GM21786 (cell line): ENCODE measurements around the gene BCAP31.
"Not testable (repeated sequence)": the region's sequence is repeated elsewhere in the genome, so short reads cannot be mapped to it uniquely, and the experiment has no call there.

ENCODE experiments used
- ATAC-seq: cut with Tn5 transposase; IDR thresholded peaks from one replicate; pipeline ENCODE4 v1.9.1; 2021; ENCODE audit not compliant: unreplicated experiment

BCAP31 gene

DNA sequence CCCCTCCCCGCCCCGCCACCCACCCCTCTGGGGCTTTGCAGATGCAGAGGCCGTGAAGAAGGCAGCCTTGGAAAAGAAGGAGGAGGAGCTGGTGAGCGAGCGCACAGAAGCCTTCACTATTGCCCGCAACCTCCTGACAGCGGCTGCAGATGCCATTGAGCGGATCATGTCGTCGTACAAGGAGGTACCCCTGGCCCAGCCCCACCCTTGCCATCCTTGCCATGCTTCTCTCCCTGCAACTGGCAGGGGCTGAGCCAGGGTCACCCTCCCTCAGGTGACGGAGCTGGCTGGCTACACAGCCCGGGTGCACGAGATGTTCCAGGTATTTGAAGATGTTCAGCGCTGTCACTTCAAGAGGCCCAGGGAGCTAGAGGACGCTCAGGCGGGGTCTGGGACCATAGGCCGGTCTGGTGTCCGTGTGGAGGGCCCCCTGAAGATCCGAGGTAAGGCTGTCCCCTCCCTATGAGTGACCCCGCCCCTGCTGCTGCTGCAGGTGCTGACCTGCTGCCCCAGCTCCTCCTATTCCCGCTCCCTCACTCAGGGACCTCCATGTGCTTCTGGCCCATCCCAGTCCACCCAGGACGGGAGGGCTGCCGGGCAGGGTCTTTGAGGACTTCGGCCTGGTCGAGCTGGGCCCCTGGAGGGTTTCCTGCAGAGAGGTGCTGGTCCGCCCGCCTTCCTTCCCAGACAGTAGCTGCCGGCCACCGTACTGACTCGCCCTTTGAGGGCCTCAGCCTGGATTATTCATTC, 12.1 kb upstream of the BCAP31 start:
- ATAC-seq, result no peak

DNA sequence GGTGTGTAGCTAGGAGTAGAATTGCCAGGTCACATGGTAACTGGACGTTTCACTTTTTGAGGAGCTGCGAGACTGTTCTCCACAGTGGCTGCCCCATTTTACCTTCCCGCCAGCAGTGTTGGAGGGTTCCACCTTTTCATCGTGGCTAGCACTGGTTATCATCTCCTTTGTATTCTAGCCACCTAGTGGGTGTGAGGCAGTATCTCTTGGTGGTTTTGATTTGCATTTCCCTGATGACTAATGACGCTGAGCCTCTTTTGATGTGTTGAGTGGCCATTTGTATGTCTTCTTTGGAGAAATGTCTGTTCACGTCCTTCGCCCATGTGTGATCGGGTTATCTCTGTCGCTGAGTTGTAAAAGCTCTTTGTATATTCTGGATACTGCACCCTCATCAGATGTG, 11.1 kb upstream of the BCAP31 start:
- ATAC-seq, result no peak

DNA sequence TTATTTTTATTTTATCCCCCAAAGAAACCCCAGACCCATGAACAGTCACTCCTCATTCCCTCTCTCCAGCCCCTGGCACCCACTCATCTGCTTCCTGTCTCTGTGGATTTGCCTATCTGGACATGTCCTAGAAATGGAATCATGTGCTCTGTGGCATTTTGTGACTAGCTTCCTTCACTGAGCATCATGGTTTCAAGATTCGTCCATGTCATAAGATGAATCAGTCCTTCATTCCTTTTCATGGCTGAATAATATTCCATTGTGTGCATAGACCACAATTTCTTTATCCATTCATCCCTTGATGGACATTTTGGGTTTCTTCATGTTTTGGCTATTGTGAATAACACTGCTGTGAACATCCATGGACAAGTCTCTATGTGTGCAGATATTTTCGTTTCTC, 10.7 kb upstream of the BCAP31 start:
- no peak for ATAC-seq

DNA sequence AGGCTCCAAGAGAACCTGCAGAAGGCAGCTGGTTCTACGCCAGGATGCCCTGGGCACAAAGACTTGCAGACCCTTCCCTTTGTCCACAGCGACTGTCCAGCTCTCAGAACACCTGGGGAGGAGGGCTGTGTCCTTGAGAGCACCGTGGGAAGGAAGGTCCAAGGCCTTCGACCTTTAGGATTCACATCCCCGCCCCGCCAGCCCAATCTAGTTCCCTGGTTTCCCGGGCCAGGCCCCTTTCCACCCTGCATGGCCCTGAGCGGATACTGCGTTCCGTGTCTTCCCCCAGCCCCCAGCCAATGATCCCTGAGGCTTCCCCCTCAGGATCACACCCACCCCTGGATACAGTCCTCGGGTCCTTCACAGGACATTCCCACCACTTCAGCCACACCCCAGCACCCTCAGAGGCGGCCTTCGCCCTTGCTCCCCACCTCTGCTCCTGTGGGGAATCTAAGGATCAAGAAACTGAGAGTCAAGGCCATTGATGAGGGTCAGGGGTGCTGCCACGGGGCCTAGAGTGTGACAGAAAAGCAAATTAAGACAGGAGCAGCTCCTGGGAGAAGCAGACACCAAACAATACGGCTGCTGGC, 9.6 kb upstream of the BCAP31 start:
- no peak for ATAC-seq

DNA sequence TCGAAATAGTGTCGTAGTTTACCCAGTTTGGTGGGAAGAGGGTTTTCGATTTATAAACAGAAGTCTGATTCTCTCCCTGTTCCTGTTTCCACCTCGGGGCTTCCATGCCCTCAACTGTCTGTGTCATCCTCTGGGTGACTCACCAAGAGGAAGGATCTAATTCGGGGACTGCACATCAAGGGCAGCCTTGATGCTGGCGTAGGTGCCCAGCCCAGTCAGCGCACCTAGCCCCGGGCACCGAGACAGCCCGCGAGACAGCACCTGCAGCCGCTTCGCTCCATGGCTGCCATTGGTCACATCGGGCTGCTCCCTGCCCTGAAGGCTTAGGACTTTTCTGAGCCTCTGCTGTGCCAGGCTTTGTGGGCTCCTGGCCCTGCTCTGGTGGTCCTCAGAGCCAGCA, 8.2 kb upstream of the BCAP31 start:
- no peak for ATAC-seq

DNA sequence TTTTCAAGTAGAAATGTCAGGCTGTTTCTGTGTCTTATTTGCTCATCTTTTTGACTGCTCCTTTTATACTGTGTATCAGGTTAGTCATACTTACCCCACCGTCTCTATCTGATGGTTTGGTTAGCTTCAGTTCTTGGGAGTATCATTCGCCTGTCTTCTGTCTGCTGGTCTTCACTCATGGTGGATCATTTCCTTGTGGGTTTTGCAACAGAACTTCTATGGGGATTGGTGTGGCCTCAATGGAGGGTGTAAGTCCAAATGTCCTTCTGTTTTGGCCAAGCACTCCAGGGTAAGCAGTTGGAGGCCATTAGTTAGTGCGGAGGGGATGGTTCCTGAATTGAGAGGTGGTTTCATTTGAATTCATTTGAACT, 7.6 kb upstream of the BCAP31 start:
- ATAC-seq, result no peak

DNA sequence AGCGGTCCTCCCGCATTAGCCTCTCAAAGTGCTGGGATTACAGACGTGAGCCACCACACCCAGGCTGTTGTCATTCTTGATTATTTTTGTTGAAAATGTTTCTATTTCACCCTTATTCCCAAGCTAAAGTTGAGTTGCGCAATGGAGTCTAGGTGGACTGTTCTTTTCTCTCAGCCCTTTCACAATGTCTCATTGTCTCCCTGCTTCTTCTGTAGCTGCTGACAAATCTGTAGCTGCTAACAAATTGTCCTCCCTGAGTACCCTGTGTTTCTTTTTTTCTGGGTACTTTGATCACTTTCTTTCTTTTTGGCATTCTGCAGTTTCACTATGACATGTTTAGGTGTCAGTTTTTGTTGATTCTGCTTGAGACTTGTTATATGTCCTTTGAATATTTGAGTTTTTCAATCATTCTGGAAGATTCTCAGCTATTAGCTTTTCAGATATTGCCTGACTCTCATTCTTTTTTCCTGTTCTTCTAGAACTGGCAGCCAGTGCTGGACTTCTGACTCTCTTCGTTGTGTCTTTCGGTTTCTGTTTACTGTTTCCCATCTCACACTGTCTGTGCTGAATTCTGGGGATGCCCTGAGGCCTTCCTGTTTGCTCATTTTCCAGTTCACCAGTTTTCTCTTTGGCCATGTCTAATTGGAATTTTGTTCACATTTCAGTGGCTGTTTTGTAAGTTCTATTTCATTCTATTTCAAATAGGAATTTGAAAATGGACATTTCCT, 7.1 kb upstream of the BCAP31 start:
- ATAC-seq, result no peak

DNA sequence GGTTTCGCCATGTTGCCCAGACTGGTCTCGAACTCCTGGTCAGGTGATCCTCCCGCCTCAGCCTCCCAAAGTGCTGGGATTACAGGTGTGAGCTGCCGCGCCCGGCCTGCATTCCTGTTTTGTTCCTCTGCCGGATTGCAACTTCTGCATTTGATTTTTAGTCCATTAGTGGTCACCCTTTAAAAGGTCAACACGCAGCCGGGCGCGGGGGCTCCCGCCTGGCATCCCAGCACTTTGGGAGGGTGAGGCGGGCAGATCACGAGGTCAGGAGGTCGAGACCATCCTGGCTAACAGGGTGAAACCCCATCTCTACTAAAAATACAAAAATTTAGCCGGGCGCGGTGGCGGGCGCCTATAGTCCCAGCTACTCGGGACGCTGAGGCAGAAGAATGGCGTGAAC, 5.9 kb upstream of the BCAP31 start:
- ATAC-seq, result not testable (repeated sequence)

DNA sequence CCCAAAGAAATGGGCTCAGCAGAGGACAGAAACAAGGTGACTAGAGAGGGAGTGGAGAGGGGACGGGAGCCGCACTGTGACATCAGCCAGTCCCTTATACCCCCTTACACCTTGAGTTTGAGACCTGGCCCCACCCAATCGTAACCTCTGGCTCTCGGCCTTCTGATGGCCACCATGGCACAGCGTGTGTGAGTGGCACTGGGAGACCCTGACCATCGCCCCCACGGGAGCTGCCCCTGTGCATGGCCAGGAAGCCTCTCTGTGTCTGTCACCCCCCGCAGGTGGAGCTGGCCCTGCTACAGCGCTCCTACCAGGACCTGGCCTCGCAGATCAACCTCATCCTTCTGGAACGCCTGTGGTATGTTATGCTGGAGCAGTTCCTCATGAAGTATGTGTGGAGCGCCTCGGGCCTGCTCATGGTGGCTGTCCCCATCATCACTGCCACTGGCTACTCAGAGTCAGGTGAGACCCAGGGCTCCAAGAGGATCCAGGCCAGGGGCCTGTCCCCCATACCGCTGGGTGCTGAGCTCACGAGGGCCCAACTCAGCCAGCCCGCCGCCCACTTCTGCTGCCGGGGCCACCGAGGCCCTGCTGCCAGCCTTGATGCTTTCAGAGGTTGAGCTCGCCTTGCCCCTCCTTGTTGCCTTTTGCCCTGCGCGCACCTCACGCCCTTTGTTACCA, 4.9 kb upstream of the BCAP31 start:
- no peak for ATAC-seq

DNA sequence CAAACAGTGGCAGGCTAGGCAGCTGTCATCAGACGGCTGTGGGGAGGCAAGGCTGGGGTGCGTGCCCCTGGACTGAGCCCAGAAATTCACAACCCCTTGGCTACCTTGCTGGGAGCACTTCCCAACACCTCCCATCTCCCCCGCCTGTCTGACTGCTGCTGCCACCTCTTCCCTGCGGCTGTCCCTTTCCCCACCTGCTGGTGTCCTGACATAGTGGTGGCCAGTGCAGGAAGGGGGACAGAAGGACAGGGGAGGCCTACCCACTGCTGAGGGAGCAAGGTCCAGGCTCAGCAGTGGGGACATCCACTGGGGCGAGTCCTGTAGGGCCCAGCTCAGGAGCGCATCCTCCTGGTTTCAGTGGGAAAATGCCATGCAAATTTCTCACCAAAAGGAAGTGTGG, 3.9 kb upstream of the BCAP31 start:
- no peak for ATAC-seq

DNA sequence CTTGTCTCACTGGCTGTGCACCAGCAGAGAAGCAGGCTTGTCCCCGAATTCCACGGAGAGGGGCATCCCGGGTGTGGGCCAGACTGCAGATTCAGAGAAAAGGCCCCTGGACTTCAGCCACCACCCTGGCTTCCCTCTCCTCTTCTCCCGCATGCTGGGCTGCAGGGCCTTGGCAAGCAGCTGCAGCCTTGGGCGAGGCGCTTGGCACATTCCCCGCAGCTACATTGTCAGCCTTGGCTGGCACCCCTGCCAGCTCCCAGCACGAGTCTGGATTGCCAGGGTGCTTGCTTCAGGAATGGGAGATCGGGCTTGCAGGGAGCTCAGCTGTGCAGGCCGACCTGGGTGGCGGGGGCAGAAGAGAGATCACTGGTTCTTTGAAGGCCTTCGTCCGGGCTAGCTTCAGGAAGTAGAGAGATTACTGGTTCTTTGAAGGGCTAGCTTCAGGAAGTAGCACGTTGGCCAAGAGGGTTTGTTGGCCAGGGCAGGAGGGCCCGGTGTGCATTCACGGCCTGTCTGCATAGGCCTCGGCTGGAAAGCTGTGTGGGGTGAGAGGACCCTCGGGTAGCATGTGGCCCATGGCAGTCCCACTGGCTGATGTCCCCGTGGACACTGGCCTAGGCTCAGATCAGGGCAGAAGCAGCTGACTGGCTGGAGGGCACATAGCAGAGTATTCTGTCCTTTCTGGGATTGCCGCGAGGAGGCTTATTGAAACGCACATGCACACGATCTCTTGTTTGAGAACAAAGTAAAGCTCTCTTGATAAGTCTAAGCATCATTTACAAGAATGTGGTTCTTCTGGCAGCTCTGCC, 3.1 kb upstream of the BCAP31 start:
- no peak for ATAC-seq

DNA sequence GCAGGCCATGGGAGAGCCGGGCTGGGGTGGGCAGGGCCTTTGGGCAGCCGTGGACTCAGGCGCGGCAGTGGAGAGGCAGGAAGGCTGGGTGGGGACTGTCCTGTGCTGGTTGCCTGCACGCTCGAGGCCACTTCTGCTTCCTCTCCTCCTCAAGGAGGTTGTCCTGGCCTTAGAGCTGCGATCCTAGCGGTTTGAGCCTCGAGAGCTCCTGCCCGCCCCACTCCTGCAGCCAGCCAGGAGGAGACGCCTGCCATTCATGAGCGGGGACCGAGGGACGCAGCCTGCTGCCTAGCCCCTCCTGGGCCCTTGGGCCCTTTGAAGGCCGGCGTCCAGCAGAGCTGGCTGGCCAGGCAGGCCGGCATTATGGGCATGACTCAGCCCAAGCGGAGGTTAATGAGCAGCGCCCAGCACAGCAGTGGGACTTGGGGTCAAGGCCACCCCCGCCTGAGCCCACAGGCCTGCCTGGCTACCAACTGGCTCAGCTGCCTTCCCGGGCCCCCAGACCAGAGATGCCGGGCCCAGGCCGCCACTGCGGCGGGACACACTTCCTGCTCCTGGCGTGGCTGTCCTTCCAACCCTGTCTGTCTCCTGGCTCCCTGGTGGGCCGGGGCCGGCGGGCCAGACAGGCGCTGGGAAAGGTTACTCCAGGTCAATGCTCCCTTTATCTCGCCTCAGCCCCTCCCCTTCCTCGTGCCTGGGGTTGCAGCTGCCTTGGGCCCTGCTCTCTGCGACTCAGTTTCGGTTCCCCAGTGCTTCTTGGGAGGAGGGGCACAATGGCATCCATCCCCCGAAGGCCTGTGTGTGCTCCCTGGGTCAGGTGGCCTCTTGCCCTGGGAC, 2.3 kb upstream of the BCAP31 start:
- ATAC-seq, result peak; percentile 56

DNA sequence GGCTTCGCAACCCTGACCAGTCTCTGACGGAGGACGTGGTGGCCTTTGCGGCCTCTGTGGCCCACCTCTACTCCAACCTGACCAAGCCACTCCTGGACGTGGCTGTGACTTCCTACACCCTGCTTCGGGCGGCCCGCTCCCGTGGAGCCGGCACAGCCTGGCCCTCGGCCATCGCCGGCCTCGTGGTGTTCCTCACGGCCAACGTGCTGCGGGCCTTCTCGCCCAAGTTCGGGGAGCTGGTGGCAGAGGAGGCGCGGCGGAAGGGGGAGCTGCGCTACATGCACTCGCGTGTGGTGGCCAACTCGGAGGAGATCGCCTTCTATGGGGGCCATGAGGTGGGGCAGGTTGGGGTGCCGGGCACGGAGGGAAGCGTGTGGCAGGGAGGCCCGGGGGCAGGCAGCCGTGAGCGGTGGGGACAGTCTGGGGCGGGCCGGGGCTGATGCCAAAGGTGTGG, 1.7 kb upstream of the BCAP31 start:
- no peak for ATAC-seq

DNA sequence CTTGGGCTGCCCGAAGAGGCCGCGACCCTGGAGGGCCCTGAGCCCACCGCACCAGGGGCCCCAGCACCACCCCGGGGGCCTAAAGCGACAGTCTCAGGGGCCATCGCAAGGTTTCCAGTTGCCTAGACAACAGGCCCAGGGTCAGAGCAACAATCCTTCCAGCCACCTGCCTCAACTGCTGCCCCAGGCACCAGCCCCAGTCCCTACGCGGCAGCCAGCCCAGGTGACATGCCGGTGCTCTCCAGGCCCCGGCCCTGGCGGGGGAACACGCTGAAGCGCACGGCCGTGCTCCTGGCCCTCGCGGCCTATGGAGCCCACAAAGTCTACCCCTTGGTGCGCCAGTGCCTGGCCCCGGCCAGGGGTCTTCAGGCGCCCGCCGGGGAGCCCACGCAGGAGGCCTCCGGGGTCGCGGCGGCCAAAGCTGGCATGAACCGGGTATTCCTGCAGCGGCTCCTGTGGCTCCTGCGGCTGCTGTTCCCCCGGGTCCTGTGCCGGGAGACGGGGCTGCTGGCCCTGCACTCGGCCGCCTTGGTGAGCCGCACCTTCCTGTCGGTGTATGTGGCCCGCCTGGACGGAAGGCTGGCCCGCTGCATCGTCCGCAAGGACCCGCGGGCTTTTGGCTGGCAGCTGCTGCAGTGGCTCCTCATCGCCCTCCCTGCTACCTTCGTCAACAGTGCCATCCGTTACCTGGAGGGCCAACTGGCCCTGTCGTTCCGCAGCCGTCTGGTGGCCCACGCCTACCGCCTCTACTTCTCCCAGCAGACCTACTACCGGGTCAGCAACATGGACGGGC, 1.0 kb upstream of the BCAP31 start:
- ATAC-seq, result no peak

DNA sequence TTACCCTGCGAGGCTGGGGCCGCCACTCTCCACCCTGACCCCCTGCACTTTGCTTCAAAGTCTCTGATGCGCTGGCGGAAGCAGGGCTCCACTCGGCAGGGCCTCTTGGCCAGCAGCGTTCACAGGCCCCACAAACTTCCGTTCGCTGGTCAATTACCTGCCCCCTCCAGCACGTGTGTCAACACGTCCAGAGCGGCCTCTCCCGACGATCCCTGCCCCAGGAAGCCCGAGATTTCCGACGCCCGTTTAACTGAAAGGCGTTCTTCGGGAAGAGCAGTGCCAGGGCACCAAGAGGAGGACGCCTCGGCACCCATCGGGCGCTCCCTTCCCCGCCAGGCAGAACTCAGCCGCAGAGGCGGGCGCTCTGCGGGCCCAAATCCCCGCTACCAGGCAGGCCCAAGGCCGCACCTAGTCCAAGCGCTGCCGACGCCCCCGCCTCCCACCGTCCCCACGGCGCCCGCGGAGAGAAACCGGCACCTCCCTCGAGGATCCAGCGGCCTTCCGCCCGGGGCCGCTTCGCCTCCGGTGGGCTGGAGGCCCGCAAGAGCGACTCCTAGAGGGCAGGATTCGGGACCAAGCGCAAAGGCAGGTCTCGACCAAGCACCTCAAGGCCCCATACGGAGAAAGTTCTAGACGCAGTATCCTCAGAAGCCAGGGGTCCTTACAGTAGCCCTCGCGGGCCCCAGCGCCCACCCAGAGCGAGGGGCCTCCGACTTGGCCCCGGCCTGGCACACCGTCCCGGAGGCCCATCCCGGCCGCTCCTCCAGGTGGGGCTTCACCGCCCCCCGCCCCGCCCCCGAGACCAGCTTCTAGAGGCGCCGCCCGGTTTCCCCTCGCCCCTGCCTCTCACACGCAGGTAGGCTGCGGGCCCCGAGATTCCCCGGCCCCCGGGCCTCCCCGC, 586 bp downstream of the BCAP31 start:
- ATAC-seq, result peak; percentile 27

DNA sequence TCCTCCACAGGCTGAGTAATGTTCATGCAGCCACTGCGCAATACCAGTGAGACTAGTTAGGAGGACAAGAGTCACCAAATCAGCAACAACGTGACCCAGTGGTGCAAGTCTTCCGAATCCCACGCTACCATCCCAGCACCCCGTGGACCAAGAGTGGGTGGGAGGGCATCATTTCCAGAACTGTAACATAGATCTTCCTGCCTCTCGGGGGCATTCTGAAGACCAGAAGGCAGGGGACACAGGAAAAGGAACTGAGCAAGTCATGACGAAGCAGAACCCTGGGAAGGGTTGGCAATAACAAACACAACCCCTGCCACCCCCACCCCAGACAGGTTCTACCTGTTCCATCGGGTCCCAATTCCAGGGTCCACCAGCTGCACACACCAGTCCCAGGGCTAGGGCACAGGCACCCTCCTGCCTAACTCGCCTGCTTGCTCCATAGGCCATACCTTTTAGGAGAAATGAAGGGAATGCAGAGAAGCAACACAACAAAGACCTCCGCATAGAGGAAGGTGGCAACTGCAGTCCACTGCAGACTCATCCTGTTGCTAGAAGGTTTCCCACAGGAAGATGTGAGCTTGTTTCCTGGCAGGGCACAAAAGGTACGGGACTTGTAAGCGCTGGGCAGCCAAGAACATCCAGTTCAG, 1.4 kb downstream of the BCAP31 start:
- ATAC-seq, result no peak

DNA sequence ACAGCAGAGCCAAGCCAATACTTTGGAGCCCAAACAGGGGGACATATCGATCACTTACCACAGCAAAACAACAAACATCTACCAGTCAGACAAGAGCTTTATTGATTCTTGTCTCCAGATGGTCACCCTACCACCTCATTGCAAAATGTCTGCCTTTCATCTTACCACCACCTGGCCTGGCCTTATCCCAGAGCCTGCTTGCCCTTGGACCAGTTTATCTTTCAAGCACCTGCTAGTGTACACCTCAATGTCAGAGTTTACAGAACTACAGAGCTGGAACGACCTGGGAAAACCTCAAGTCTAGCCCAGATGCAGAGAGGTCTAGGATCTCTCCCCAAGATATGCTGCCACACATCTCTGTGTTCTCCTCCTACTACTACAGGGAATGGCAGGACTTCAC, 4.5 kb downstream of the BCAP31 start:
- ATAC-seq, result no peak

DNA sequence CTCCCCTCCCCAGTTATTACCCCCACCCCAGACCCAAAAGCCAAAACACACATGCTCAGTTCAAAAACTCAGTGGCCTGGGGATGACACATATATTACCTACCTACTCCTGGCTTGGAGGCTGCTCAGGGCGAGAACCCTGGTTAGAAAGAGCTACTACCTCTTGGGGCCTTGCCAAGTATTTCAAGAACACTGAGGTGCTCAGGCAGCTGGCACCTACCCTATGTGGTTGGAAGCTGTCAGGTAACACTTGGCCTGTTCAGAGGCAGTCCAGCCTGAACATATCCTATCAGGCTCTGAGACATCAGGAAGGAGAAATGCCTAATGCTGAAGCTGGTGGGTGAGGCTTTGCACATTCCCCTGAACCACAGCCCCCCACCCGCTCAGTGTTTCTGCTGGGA, 4.9 kb downstream of the BCAP31 start:
- ATAC-seq, result no peak
